GM19455 (cell line): Measurements from ENCODE around the gene TUBB2A.
"Not testable (repeated sequence)": the region's sequence is repeated elsewhere in the genome, so short reads cannot be mapped to it uniquely, and the experiment has no call there.

Experiments used
- ATAC-seq: cut with Tn5 transposase; IDR thresholded peaks from one replicate; pipeline ENCODE4 v1.9.1; 2021; ENCODE audit not compliant: unreplicated experiment

TUBB2A gene

GRCh38 chr6:3181105-3181504, 23.8 kb upstream of the TUBB2A start:
- ATAC-seq: no peak

GRCh38 chr6:3179945-3180344, 22.6 kb upstream of the TUBB2A start:
- not testable (repeated sequence) for ATAC-seq

- ATAC-seq: not testable (repeated sequence)
Measured at GRCh38 chr6:3178666-3179065, 21.3 kb upstream of the TUBB2A start.

GRCh38 chr6:3176562-3177355, 19.4 kb upstream of the TUBB2A start:
- ATAC-seq: no peak

GRCh38 chr6:3175715-3176402, 18.5 kb upstream of the TUBB2A start:
- ATAC-seq: no peak

- not testable (repeated sequence) for ATAC-seq
Measured at GRCh38 chr6:3173636-3174089, 16.3 kb upstream of the TUBB2A start.

GRCh38 chr6:3172789-3173188, 15.4 kb upstream of the TUBB2A start:
- not testable (repeated sequence) for ATAC-seq

GRCh38 chr6:3171313-3172175, 14.2 kb upstream of the TUBB2A start:
- not testable (repeated sequence) for ATAC-seq

- ATAC-seq: not testable (repeated sequence)
Measured at GRCh38 chr6:3170676-3171075, 13.3 kb upstream of the TUBB2A start.

- ATAC-seq: not testable (repeated sequence)
Measured at GRCh38 chr6:3168046-3168445, 10.7 kb upstream of the TUBB2A start.

- not testable (repeated sequence) for ATAC-seq
Measured at GRCh38 chr6:3166535-3167225, 9.3 kb upstream of the TUBB2A start.

- no peak for ATAC-seq
Measured at GRCh38 chr6:3165631-3166534, 8.5 kb upstream of the TUBB2A start.

GRCh38 chr6:3164388-3164787, 7.0 kb upstream of the TUBB2A start:
- no peak for ATAC-seq

GRCh38 chr6:3163248-3163594, 5.9 kb upstream of the TUBB2A start:
- ATAC-seq: peak; percentile 20

- peak; percentile 65 for ATAC-seq
Measured at GRCh38 chr6:3162565-3163247, 5.4 kb upstream of the TUBB2A start.

GRCh38 chr6:3162067-3162497, 4.7 kb upstream of the TUBB2A start:
- ATAC-seq: no peak

- no peak for ATAC-seq
Measured at GRCh38 chr6:3159805-3160781, 2.7 kb upstream of the TUBB2A start.
